KBM-7 (cell line): ENCODE measurements around the gene INTS7.
"Not testable (repeated sequence)": the region's sequence is repeated elsewhere in the genome, so short reads cannot be mapped to it uniquely, and the experiment has no call there.

ENCODE experiments used
- DNase-seq: peaks from one replicate; pipeline ENCODE4 v3.0.0-alpha.2; 2015
- in situ Hi-C: fragments of 300-500 bp; cut with MboI; formaldehyde crosslinking; loops from 2 replicates; pipeline ENCODE4 v1.14.3; 2020; ENCODE audit warnings: low sequenced_read_pairs, low pct_unique_long_range_greater_than_20kb, mixed read lengths

The INTS7 gene

DNA sequence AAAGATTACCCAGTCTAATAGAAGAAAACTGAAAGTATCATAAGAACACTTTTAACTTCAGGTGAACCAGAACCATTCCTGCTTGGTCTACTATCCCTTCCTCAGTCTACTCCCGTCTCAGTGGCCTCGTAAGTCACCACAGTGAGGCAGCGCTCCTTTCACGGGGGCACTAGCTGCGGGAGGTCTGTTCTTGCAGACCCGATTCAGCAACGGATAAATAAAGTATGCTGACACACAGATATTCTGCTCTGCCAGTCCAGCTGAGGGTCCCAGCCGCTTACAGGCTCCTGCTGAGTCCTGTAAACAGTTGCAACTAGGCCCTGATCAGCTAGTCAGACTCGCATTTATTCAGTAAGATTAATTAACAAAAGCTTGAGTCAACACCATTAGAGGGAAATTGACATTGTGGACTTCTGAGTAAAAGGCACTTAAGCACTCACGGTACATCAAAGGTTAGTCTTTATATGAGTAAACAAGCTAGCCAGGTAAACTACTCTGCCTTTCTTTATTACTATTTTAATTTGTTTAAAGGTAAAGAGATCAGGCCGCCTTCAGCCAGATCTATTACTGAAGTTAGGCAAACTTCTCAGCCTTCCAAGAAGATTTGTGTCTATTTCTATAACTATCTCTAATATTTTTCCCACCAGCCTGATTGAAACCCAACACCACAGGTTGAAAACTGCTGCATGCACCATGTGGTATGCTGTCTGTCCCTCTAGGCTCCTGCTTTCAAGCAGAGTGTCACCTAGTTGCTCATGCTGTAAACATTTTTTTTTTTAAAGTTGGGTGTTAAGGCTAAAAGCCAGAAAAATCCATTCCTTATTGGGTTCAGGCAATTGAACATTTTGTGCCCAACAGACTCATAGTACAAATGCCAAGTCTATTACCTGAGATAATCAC is 87.7 kb downstream of the INTS7 start:
- in situ Hi-C loops, result no loop called here
- DNase-seq, result no peak

DNA sequence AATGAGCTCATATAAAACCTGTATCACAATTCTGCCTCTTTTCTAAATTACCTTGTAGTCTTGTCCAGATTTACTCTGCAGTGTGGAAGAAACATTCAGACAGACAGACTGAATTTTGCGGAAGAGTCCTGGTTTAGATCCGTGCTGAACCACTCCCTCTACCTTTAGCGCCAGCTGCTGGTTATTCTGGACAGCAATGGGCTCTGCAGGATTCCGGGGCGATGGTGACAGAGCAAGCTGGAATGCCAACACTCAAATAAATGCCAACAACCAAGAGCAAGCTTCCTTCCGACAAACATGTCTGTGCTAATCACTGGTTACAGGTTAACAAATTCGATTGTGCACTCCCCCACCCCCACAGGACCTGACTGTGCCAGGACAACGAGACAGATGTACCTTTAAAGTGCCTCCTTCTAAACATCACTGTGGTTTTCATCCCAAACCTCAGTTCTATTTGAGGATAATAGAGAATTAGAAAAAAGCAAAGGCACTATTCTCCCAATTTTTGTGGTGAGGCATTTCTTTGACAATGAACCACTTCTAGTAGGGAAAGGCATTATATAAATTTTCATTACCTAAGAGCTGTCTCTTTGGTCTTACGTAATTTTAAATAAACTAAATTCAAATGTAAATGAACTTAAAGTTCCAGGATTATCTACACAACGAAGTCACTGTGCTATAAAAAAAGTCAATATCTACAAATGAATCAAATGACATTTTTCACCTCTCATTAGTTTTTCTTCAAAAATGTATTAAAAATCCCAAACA is 90.4 kb downstream of the INTS7 start:
- no peak for DNase-seq
- in situ Hi-C loops, result no loop called here

DNA sequence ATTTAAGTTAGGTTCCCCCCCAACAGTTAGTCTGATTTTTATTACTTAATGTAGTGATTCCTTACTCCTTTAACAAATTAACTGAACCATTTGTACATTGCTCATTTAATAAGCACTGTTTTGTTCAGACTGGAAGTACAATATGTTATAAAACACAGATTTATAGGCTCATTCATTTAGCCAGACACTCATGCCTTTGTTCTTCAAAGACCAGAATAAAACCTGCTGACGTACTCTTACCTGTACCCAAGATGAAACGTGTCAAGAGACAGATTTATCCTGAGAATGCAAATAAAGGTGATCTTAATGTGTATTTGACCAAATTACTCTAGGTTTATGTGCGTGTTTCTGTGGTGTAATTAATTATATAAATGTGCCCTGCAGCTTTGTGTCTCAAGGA is 92.8 kb downstream of the INTS7 start:
- no peak for DNase-seq
- in situ Hi-C loops, result no loop called here

DNA sequence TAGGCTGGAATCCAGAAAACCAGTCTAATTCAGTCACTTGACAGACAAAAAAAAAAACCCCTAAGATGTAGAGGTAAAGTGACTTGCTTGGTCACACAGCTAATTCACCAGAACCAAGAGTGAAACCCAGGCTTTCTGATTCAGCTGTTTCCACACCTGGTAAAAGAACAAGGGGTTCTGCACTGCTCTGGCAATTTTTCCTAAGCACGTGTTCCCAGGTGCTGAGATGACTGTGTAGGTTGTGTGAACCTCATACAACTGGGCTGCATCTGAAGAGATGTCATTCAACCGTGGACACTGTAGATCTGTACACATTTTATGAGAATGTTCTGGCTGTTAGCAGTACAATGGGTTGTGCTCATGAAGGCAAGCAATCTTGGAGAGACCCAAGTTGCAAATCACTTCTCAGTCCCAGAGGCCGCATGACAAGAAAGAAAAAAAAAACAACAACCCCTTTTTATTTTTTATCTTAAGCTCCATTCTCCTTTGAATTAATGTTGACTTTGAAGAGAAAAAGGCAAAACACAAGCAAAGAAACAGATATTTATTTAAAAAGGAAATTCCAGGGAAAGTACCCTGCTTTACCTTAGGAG is 95.4 kb downstream of the INTS7 start:
- in situ Hi-C loops, result no loop called here
- DNase-seq, result no peak

DNA sequence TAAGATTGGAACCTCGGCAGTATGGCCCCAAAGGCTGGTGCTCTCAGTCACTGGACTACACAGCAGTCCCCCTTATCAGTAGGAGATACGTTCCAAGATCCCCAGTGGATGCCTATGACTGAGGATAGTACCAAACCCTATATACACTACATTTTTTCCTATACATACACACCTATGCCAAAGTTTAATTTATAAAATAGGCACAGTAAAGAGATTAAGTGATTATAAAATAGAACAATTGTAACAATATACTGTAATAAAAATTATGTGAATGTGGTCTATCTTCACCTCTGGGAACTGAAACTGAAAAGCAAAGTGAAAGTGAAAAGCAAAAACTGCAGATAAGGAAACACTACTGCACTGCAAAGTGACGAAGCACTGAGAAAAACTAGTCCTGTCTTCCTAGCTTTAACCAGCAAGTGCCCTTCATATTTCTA is 96.8 kb downstream of the INTS7 start:
- in situ Hi-C loops, result no loop called here

DNA sequence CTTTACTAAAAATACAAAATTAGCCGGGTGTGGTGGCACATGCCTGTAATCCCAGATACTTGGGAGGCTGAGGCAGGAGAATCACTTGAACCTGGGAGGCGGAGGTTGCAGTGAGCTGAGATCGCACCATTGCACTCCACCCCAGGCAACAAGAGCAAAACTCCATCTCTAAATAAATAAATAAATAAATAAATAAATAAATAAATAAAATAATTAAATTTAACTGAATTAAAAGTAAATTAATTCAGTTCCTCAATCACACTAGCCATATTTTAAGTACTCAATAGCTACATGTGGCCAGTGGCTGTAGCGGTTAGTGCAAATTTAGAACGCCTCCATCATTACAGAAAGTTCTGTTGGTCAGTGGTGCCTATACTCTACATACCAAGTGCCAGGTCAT is 97.9 kb downstream of the INTS7 start:
- in situ Hi-C loops, DNase-seq: not testable (repeated sequence)

More for the DNA sequence above, 96.8 kb downstream of the INTS7 start:
- no peak for DNase-seq

DNA sequence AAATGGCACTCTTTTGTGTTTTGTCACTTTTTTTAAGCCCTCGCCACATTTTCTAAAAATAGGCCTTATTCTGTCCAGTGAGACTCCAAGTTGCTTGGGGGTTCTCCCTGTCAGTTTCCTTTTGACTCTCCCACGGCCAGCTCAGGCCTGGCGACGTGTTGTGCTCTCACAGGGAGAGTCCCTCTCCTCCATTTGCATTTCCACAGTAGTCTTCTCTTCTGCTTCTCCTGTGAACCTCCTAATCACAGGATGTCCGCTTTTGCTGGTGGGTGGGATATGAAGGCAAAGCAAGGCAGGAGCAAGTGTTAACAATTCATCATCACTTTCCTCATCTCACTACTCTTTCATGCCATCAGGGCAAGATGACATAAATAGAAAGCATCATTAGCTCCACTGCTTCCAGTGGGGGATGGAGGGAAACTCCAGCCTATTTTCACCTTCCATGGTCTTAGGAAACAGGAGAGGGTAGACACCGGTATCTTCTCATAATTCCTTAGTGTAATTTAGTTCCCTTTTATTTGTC is 99.8 kb downstream of the INTS7 start:
- DNase-seq, result no peak
- in situ Hi-C loops, result no loop called here

DNA sequence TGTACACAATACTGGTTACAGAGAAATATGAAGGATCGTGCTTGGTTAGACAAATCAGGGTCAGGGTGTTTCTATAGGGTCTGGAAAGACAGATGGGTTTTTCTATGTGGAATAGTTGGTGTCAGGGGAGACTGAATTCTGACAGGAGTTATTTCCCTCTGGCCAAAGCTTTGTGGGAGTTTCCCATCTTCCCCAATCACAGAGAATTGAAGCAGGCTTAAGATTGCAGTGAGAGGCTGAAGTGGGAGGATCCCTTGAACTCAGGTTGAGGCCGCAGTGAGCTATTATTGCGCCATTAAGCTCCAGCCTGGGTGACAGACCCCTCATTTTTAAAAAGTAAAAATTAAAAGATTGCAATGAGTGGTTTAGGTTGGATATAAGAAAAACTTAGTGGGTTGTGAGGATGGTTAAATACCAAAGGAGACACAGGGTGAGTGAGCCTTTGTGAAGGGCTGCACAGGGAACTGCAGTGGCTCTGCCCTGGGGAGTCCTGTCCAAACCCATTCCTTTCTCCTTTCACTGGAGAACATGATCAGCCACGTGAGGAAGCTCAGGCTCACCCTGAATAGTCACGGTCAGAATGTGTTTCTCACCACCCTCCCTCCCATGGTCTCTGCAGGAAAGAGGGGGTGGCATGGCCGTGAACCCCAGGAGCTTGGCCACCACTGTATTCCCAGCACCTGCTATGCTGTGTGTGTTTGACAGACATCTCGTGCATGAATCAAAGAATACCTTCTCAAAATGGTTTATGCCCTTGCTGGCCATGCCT is 101.2 kb downstream of the INTS7 start:
- DNase-seq, result no peak
- in situ Hi-C loops, result no loop called here

DNA sequence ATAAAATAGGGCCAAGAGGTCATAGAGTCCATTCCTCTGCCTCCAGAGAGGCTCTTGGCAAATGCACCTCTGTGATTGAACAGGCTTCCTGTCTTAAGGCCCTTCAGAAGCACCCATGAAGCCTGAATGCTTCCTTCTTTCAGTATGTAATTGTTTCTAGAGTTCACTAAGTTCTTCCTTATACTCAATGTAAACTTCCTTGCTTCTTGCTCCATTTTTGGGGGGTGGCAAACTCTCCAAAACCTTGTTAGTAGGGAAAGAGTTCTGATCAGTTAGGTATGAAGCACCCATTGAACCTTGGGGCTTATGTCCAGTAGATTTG is 102.5 kb downstream of the INTS7 start:
- no peak for DNase-seq
- in situ Hi-C loops, result no loop called here

DNA sequence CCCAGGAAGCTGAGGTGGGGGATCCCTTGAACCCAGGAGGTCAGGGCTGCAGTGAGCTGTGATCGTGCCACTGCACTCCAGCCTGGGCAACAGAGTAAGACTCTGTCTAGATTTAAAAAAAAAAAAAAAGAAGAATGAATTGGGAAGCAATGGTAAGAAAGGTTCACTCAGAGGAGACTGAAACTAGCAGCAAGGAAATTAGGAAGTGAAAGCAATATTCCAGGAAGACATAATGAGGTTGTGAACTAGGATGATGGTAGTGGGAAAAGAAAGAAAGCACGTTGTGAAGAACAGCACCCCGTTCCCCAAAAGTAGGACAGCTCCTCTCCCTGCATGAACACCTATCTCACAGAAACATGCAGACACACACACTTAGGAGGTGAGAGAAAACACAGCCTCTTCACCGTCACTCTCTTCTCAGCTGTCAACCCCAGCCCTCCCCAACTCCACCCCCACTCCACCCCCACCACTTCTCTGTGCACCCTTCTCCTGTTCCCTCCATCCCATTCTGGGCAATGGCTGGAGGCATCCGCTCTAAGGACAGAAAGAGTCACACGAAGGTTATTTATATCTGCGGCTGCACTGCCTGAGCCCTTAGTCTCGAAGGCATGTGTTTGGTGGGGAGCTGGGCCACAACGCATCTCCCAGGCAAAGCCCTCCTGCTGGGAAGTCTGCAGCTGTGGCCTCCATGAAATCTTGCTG is 103.0 kb downstream of the INTS7 start:
- in situ Hi-C loops, result no loop called here
- no peak for DNase-seq

DNA sequence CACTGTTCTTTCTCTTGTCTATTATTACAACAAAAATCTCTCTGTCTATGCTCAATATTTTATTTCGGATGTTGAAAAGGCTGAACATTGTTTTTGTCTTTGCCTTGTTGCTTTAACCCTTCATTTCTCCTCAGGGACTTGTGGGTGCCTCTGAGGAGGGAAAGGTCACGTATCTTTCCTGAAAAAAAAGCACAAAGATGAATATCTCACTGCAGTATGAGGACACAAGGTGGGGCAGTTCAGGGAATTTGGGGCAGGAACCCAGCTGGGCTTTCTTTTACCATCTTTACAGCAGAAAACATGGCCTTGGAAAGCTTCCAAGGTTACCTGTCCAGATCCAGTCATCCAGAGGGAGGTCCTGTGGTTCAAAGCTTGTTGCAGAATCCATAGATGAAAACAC is 105.7 kb downstream of the INTS7 start:
- in situ Hi-C loops, result no loop called here
- no peak for DNase-seq

DNA sequence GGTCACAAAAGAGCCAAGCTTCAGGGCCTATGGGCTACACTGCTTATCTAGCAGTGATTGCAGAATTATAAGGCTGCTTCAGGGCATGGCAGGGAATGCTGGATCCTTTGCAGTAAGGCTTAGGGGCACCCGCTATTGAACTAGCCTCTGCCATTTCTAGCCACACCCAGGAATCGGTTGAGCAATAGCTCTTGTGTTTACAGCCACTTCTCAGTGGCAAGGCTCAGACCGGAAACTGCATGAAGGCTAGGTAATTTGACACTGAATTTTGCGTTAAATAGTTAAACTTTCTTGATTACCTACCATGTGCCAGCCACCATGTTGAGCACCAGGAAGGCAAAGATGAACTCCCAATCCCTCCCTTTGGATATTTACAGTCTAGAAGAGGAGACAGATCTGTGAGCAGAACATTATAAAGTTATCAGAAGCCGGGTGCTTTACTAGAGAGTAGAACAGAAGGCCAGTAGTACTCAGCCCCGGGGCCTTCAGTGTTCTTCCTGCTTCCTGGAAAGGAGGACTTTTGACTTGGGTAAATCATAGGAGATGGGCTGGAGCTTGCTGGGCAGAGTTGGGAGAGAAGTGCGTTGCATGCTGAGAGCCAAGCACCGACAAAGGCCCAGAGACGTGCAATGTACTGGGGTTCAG is 106.2 kb downstream of the INTS7 start:
- peak; percentile 81 for DNase-seq
- in situ Hi-C loops, result no loop called here

DNA sequence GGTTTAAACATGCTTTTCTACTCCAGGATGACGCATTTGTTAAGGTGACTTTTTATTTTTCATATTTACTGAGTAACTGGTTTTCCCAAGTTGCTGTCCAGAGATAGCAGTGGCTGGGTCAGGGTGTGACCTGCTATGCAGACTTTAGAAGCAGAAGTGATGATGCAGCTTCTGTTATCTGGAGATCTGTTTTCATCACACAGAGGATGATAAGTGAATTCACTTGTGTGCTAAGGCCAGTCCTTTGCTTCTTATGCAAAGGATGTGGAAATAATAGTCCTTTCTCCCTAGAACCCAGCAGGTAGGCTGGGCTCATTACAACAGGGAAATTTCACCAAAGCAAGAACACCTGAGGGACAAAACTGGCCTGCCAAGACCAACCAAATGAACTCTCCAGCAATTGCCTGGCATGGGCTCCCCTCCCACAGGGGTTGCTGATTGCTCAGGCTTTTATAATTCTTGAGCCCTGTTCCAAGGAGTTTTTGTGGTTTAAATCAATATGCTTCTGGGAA is 107.0 kb downstream of the INTS7 start:
- in situ Hi-C loops, result no loop called here
- peak; percentile 26 for DNase-seq

DNA sequence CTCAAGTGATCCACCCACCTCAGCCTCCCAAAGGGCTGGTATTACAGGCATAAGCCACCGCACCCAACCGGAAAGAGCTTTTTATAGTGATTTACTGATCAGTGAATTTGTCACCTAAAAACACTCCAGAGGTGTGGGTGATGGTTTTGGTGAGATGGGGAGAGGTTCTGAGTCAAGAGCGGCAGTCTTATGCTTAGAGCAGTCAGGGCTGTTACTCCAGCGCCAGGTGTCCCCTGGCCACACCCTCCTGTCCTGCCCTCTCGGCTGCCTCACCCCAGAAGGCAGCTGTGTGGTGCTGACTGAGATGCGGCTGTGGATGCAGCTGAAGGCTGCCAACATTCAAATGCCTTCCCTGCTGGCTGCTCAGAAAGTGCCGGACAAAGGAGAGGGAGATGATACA is 110.3 kb downstream of the INTS7 start:
- in situ Hi-C loops, result no loop called here
- DNase-seq, result no peak

DNA sequence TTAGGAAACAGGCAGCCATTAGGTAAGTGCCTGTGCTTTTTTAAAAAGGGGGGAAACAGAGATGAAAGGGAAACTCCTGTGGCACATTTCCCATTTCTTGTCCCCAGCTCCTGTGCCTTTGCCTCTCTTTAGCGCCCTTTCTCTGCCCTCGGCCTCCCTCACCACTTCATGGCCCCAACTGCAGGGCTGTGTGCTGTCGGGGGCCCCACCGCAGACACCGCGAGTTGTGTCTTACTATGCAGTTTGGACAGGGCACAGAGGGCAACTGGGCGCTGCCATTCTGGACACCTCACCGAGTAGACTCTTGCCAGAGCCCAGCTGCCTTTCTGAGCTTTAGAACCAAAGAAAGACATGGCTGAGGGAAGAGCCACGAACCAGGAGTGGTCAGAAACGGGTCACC is 111.1 kb downstream of the INTS7 start:
- in situ Hi-C loops, result no loop called here
- DNase-seq, result no peak

DNA sequence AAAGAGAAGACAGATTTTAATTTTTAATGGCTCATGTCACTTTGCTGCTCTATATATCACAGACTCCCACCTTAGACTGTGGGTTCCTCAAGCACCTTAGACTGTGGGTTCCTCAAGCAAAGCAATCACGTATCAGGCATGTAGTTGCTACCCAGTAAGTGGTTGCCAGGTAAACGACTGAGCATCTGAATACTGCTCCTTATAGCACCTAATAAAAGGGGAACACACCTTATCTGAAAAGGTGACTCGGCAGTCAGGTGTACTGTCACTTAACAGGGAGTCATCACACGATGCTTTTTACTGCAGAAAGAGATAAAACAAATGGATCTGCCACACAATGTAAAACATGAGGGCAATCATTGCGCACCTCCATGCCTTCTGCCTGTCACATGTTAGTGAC is 112.3 kb downstream of the INTS7 start:
- no peak for DNase-seq
- in situ Hi-C loops, result no loop called here

DNA sequence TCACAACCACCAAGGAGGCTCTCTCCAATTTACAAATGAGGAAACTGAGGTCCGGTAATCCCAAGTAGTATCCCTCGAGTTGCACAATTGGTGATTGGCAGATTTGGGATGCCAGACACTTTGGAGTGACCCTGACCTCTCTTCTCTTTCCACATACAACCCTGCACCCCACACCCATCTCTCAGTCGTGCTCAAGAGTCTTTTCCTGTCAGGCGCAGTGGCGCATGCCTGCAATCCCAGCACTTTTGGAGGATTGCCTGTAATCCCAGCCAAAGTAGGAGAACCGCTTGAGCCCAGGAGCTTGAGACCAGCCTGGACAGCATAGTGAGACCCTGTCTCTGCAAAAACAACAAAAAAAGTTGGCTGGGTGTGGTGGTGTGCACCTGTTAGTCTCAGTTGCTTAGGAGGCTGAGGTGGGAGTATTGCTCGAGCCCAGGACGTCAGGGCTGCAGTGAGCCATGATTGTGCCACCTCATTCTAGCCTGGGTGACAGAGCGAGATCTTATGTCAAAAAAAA is 113.7 kb downstream of the INTS7 start:
- DNase-seq, result no peak

More for the DNA sequence above, 113.7 kb downstream of the INTS7 start:
- in situ Hi-C loops, result no loop called here
